ENCODE results near the gene CCSER1.
"Not testable (repeated sequence)": the region's sequence is repeated elsewhere in the genome, so short reads cannot be mapped to it uniquely, and the experiment has no call there.

The CCSER1 gene

GRCh38 chr4:91592125-91592524 lies 1464.9 kb downstream of the CCSER1 start:
- DNase-seq (ENCODE audit: low spot score), result no peak

GRCh38 chr4:91596718-91597117 lies 1469.5 kb downstream of the CCSER1 start:
- no peak for DNase-seq (ENCODE audit: low spot score)

- no peak for DNase-seq (ENCODE audit: low spot score)
These were observed 1471.5 kb downstream of the CCSER1 start for GRCh38 chr4:91598696-91599095.

DNA sequence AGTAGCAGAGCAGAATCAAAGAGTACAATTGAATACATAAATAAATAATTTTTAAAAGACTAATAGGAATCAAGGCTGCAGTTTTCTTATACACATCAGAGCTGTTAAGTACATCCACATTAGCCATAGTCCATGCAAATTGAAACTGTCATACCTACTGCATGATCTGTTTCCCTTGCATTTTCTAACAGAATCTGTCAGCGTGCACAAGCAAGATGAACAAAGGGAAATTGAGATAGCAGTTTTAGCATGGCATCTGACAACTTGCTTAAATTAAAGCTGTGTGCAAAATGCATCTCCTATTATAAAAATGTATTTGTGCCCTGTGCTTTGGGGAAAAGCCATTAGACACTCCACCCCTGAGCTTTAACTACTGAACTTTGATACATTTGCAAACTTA lies 1473.1 kb downstream of the CCSER1 start:
- no peak for DNase-seq (ENCODE audit: low spot score)

DNA sequence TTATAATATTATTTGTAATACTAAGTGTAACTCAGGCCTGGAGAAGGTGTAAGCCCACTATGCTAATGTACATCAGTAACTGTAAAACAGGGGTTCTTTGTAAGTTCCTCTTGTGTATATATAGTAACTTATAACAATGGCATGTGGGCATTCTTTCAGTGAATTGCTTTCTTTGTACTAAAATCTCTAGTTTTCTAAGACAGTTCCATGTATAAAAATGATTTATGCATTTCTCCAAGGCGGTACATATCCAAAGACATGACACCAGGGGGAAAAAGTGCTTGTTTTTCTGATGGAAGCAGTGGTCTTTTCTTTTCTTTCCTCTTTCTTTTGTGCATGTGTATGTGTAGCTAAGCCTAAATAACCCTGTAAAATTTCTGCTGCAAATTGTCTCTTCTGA lies 1474.2 kb downstream of the CCSER1 start:
- no peak for DNase-seq (ENCODE audit: low spot score)

GRCh38 chr4:91611782-91612181 lies 1484.6 kb downstream of the CCSER1 start:
- DNase-seq (ENCODE audit: low spot score), result no peak

GRCh38 chr4:91620952-91621351 lies 1493.8 kb downstream of the CCSER1 start:
- no peak for DNase-seq (ENCODE audit: low spot score)

DNA sequence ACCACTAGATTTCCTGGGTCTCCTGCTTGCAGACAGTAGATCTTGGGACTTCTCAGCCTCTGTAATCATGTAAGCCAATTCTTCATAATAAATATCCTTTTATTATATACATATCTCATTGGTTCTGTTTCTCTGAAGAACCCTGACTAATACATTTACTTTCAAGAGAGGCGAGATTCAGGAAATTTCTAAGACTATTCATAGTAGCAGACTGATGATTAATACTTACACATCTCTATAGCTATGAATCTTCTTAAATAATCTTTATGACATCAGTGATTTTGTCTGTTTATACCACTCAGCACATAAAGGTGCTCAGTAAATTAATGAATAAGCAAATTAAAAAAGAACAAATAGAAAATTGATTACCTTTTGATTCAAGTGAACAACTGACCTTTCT lies 1494.3 kb downstream of the CCSER1 start:
- DNase-seq (ENCODE audit: low spot score), result no peak

DNA sequence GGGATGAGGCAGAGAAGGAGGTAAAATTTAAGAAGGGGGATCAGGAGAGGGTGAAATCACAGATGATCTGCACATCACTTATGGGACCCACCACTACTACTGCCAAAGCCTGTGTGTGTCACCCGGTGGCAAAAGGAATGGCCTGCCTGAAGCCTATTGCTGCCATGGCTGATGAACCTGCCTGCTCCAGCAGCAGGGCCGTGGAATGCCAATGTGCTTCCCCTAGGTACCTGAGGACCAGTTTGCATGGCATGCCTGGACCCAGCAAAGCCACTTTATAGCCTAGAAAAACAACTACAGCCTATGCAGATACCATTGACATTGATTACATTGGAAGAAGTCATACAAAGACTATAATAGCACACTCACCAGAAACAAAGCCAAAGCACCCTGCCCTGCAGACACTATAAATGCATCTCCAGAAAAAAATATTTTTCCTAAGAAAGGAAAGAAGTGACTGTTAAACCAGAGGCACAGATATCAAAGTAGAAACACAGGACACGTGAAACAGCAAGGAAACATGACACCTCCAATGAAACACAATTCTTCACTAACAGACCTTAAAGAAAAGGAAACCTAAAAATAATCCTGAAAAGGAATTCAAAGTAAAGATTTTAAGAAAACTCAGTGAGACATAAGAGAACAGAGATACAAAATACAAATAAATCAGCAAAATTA lies 1495.9 kb downstream of the CCSER1 start:
- no peak for DNase-seq (ENCODE audit: low spot score)

- not testable (repeated sequence) for DNase-seq (ENCODE audit: low spot score)
These were observed 1496.4 kb downstream of the CCSER1 start for GRCh38 chr4:91623603-91623967.

DNA sequence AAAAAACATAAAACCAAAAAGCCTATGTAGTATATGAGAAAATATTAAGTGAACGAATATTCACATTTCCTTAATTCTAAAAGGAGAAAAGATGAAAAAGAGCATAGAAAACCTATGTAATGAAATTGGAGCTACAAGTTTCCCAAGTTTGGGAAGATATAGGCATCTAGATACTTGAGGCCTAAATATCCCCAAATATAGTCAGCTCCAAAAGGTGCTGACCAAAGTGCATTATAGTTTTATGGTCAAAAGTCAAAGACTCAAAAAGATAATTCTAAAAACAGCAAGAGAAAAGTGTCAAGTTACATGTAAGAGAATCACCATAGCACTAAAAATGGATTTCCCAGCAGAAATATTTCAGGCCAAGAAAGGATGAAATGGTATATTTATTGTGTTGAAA lies 1502.9 kb downstream of the CCSER1 start:
- DNase-seq (ENCODE audit: low spot score), result no peak

DNA sequence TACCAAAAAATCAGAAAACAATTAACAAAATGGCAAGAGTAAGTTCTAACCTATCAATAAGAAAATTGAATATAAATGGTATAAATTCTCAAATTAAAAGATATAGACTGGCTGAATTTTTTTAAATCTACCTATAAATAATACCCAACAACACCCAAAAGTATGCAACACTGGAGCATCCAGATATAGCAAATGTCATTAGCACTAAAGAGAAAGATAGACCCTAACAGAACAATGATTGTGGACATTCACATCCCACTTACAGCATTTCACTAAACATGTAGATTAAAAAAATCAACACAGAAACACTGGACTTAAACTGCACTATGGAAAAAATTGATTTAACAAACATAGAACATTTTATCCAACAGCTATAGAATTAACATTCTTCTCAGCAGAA lies 1503.6 kb downstream of the CCSER1 start:
- no peak for DNase-seq (ENCODE audit: low spot score)

DNA sequence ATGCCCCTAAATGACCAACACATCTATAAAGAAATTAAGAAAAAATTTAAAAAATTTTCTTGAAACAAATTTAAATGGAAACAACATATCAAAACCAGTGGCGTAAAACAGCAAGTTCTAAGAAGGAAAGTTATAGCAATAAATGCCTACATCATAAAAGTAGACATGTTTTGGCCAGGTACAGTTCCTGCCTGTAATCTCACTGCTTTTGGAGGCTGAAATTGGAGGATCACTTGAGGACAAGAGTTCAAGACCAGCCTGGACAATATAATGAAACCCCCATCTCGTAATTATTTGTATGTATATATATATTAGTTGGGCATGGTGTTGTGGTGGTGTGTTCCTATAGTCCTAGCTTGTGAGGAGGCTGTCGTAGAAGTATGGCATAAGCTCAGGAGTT lies 1504.1 kb downstream of the CCSER1 start:
- DNase-seq (ENCODE audit: low spot score), result no peak

GRCh38 chr4:91636083-91636482 lies 1508.9 kb downstream of the CCSER1 start:
- no peak for DNase-seq (ENCODE audit: low spot score)
